Liver (tissue), 9 donors: ENCODE measurements around the gene KCNG3. TPM values are rescaled to one million over a fixed set of nuclear protein-coding genes. Genes with fewer than 3 reads are reported as not detected.

Experiments
- DNase-seq: peaks from one replicate; pipeline ENCODE4 v3.0.0-alpha.2; 2017; ENCODE audit warnings: low spot score
- H3K27ac ChIP-seq, 2 donors: one replicate each; pipeline ENCODE4 v1.7.0; 2013; ENCODE audit warnings: inconsistent platforms in 2 of 2, low read length in 2 of 2, control low read depth in 1 of 2, low read depth in 1 of 2, mild to moderate bottlenecking in 1 of 2
- H3K27me3 ChIP-seq, 4 donors: one replicate each; pipeline versions ENCODE4 v1.6.1 to v1.7.0; 2013; ENCODE audit warnings: low read length in 3 of 4, inconsistent platforms in 1 of 4, mild to moderate bottlenecking in 1 of 4, moderate library complexity in 1 of 4; ENCODE audit not compliant: control insufficient read depth in 4 of 4, insufficient read depth in 4 of 4
- H3K36me3 ChIP-seq, 4 donors: one replicate each; pipeline versions ENCODE4 v1.6.1 to v1.7.0; 2013; ENCODE audit warnings: low read length in 3 of 4, mild to moderate bottlenecking in 3 of 4, low read depth in 1 of 4, moderate library complexity in 1 of 4; ENCODE audit not compliant: control insufficient read depth in 4 of 4, insufficient read depth in 3 of 4
- H3K4me1 ChIP-seq, 4 donors: one replicate each; pipeline versions ENCODE4 v1.6.1 to v1.7.0; 2013; ENCODE audit warnings: low read length in 3 of 4, mild to moderate bottlenecking in 3 of 4, moderate library complexity in 1 of 4; ENCODE audit not compliant: control insufficient read depth in 4 of 4, insufficient read depth in 4 of 4
- H3K4me3 ChIP-seq, 3 donors: one replicate each; pipeline versions ENCODE4 v1.6.1 to v1.7.0; 2013; ENCODE audit warnings: low read length in 3 of 3, control low read depth in 1 of 3, low read depth in 1 of 3, mild to moderate bottlenecking in 1 of 3
- H3K9ac ChIP-seq, 2 donors: one replicate each; pipeline ENCODE4 v1.7.0; 2013; ENCODE audit warnings: low read length in 2 of 2, mild to moderate bottlenecking in 2 of 2, moderate library complexity in 2 of 2, control low read depth in 1 of 2, low read depth in 1 of 2
- H3K9me3 ChIP-seq, 4 donors: one replicate each; pipeline versions ENCODE4 v1.6.1 to v1.7.0; 2013; ENCODE audit warnings: low read length in 3 of 4; ENCODE audit not compliant: control insufficient read depth in 4 of 4
- EGR1 ChIP-seq, 2 donors: IDR thresholded peaks; 2 replicates each; pipeline ENCODE4 v1.6.1; 2016 to 2018; ENCODE audit warnings: antibody characterized with exemption in 2 of 2, low read depth in 2 of 2
- FOXA1 ChIP-seq: IDR thresholded peaks from 2 replicates; pipeline ENCODE4 v1.6.1; 2016; ENCODE audit warnings: antibody characterized with exemption
- FOXA2 ChIP-seq: IDR thresholded peaks from 2 replicates; pipeline ENCODE4 v1.6.1; 2016; ENCODE audit warnings: antibody characterized with exemption
- GABPA ChIP-seq, 2 donors: IDR thresholded peaks in 1 of 2; conservative IDR thresholded peaks in 1 of 2; 2 replicates each; pipeline ENCODE4 v1.6.1; 2016; ENCODE audit warnings: antibody characterized with exemption in 2 of 2, mild to moderate bottlenecking in 1 of 2, moderate library complexity in 1 of 2
- HNF4A ChIP-seq, 2 donors: conservative IDR thresholded peaks; 2 replicates each; pipeline ENCODE4 v1.6.1; 2016; ENCODE audit warnings: antibody characterized with exemption in 2 of 2, mild to moderate bottlenecking in 2 of 2
- HNF4G ChIP-seq: IDR thresholded peaks from 2 replicates; pipeline ENCODE4 v1.6.1; 2016; ENCODE audit warnings: antibody characterized with exemption
- NR2F2 ChIP-seq: IDR thresholded peaks from 2 replicates; pipeline ENCODE4 v1.6.1; 2016; ENCODE audit warnings: antibody characterized with exemption
- RAD21 ChIP-seq, 2 donors: IDR thresholded peaks; 2 replicates each; pipeline ENCODE4 v1.6.1; 2016; ENCODE audit warnings: antibody characterized with exemption in 2 of 2, mild to moderate bottlenecking in 2 of 2
- RXRA ChIP-seq, 2 donors: IDR thresholded peaks; 2 replicates each; pipeline ENCODE4 v1.6.1; 2017 to 2018; ENCODE audit warnings: antibody characterized with exemption in 2 of 2, mild to moderate bottlenecking in 1 of 2
- SP1 ChIP-seq: IDR thresholded peaks from 2 replicates; pipeline ENCODE4 v1.6.1; 2018; ENCODE audit warnings: antibody characterized with exemption, mild to moderate bottlenecking
- TAF1 ChIP-seq: conservative IDR thresholded peaks from 2 replicates; pipeline ENCODE4 v1.6.1; 2016; ENCODE audit warnings: antibody characterized with exemption, mild to moderate bottlenecking
- YY1 ChIP-seq: IDR thresholded peaks from 2 replicates; pipeline ENCODE4 v1.6.1; 2016; ENCODE audit warnings: antibody characterized with exemption, mild to moderate bottlenecking
- polyA plus RNA-seq, 2 donors: library from polyadenylated mRNA; stranded (reverse) in 1 of 2; unstranded in 1 of 2; fragments of 200-250 nt in 1 of 2; fragments of >200 nt in 1 of 2; fragmentation: Nextera tagmentation in 1 of 2; extraction: Ambion mirVana in 1 of 2; gene quantifications; one replicate each; pipeline versions ENCODE4 v1.2.1 to v1.2.3, GENCODE V29; 2013 to 2015
- total RNA-seq, 2 donors: library from RNA; depleted of rRNA; stranded (reverse); fragments of >200 nt; gene quantifications; one replicate each; pipeline ENCODE4 v1.2.3, GENCODE V29; 2014
- TF ChIP-seq, protein P1 (sequence below): IDR thresholded peaks from 2 replicates; pipeline ENCODE4 v1.6.1; 2016; ENCODE audit warnings: antibody characterized with exemption
- TF ChIP-seq, protein P2 (sequence below): IDR thresholded peaks from 2 replicates; pipeline ENCODE4 v1.6.1; 2016; ENCODE audit warnings: antibody characterized with exemption
- TF ChIP-seq, protein P3 (sequence below): fragments of 150-350 bp; IDR thresholded peaks from 2 replicates; pipeline ENCODE4 v1.5.1; 2017; ENCODE audit warnings: improper control_type of control experiment, low read depth, low read length; ENCODE audit not compliant: missing input control
- TF ChIP-seq, protein P4 (sequence below): IDR thresholded peaks from 2 replicates; pipeline ENCODE4 v1.6.1; 2016; ENCODE audit warnings: antibody characterized with exemption, mild to moderate bottlenecking
- donor health status: healthy.
- donor health status: healthy.
- donor health status: healthy.
- donor health status: healthy.
- donor health status: healthy.

KCNG3 gene
- total and polyA plus RNA-seq, 4 donors = not detected

DNA sequence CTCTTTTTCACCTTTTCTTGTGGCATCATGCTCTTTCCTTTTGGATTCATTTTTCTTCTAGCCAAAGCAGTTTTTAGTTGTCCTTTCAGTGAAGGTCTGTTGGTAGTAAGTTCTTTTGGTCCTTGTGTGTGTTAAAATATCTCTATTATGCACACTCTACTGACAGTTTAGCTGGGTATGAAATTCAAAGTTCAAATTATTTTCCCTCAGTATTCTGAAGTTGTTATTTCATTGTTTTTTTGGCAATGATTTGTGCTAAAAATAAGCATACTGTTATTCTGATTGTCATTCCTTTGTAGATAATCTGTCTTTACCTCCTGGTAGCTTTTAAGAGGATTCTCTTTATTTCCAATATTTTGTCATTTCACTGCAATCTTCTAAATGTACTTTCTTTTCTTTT, 79.6 kb downstream of the KCNG3 start:
- Histone ChIP-seq H3K27ac (no peak overlapping the region), H3K36me3 (no peaks in the 10 kb centered on the region), H3K4me3 (no peak overlapping the region), H3K9me3 (peaks cover 0 to 13% (median 2%) of the 10 kb centered on the region in 4 donors), H3K4me1 (no peaks in the 10 kb centered on the region), H3K27me3 (no peaks in the 10 kb centered on the region), H3K9ac (no peak overlapping the region)
- no peak for DNase-seq
- no peak for TF ChIP-seq TAF1
- TF ChIP-seq, protein P1, sequence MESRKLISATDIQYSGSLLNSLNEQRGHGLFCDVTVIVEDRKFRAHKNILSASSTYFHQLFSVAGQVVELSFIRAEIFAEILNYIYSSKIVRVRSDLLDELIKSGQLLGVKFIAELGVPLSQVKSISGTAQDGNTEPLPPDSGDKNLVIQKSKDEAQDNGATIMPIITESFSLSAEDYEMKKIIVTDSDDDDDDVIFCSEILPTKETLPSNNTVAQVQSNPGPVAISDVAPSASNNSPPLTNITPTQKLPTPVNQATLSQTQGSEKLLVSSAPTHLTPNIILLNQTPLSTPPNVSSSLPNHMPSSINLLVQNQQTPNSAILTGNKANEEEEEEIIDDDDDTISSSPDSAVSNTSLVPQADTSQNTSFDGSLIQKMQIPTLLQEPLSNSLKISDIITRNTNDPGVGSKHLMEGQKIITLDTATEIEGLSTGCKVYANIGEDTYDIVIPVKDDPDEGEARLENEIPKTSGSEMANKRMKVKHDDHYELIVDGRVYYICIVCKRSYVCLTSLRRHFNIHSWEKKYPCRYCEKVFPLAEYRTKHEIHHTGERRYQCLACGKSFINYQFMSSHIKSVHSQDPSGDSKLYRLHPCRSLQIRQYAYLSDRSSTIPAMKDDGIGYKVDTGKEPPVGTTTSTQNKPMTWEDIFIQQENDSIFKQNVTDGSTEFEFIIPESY = no peak
- TF ChIP-seq YY1 = no peak
- no peak for TF ChIP-seq NR2F2
- TF ChIP-seq, protein P2, sequence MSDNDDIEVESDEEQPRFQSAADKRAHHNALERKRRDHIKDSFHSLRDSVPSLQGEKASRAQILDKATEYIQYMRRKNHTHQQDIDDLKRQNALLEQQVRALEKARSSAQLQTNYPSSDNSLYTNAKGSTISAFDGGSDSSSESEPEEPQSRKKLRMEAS = no peak
- TF ChIP-seq EGR1 (IDR thresholded peaks at IDR 0.05; ENCODE audit: low read depth in 2 of 2) = no peak
- TF ChIP-seq FOXA1 = no peak
- TF ChIP-seq RAD21 (IDR thresholded peaks at IDR 0.05) = no peak
- TF ChIP-seq, protein P3, sequence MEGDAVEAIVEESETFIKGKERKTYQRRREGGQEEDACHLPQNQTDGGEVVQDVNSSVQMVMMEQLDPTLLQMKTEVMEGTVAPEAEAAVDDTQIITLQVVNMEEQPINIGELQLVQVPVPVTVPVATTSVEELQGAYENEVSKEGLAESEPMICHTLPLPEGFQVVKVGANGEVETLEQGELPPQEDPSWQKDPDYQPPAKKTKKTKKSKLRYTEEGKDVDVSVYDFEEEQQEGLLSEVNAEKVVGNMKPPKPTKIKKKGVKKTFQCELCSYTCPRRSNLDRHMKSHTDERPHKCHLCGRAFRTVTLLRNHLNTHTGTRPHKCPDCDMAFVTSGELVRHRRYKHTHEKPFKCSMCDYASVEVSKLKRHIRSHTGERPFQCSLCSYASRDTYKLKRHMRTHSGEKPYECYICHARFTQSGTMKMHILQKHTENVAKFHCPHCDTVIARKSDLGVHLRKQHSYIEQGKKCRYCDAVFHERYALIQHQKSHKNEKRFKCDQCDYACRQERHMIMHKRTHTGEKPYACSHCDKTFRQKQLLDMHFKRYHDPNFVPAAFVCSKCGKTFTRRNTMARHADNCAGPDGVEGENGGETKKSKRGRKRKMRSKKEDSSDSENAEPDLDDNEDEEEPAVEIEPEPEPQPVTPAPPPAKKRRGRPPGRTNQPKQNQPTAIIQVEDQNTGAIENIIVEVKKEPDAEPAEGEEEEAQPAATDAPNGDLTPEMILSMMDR = no peak
- TF ChIP-seq HNF4A (conservative IDR thresholded peaks at IDR 0.05) = no peak
- no peak for TF ChIP-seq SP1
- no peak for TF ChIP-seq GABPA (IDR thresholded peaks at IDR 0.05 in 1 of 2, conservative IDR thresholded peaks at IDR 0.05 in 1 of 2)
- TF ChIP-seq, protein P4, sequence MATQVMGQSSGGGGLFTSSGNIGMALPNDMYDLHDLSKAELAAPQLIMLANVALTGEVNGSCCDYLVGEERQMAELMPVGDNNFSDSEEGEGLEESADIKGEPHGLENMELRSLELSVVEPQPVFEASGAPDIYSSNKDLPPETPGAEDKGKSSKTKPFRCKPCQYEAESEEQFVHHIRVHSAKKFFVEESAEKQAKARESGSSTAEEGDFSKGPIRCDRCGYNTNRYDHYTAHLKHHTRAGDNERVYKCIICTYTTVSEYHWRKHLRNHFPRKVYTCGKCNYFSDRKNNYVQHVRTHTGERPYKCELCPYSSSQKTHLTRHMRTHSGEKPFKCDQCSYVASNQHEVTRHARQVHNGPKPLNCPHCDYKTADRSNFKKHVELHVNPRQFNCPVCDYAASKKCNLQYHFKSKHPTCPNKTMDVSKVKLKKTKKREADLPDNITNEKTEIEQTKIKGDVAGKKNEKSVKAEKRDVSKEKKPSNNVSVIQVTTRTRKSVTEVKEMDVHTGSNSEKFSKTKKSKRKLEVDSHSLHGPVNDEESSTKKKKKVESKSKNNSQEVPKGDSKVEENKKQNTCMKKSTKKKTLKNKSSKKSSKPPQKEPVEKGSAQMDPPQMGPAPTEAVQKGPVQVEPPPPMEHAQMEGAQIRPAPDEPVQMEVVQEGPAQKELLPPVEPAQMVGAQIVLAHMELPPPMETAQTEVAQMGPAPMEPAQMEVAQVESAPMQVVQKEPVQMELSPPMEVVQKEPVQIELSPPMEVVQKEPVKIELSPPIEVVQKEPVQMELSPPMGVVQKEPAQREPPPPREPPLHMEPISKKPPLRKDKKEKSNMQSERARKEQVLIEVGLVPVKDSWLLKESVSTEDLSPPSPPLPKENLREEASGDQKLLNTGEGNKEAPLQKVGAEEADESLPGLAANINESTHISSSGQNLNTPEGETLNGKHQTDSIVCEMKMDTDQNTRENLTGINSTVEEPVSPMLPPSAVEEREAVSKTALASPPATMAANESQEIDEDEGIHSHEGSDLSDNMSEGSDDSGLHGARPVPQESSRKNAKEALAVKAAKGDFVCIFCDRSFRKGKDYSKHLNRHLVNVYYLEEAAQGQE = no peak
- no peak for TF ChIP-seq RXRA (IDR thresholded peaks at IDR 0.05)
- no peak for TF ChIP-seq FOXA2
- TF ChIP-seq HNF4G = no peak
